ENCODE results near the gene AQP7.
"Not testable (repeated sequence)": the region's sequence is repeated elsewhere in the genome, so short reads cannot be mapped to it uniquely, and the experiment has no call there.

Gene AQP7

GRCh38 chr9:33402371-33402770 lies at the start of gene AQP7:
AQP7 (minus strand) TSS chr9:33402568; CDS start chr9:33401262, 1,306 bp downstream.
- not testable (repeated sequence) for ATAC-seq

- no peak for ATAC-seq
These were observed 48.3 kb upstream of the AQP7 start for GRCh38 chr9:33450621-33451146.

GRCh38 chr9:33449715-33450114 lies 47.3 kb upstream of the AQP7 start:
- ATAC-seq: no peak

GRCh38 chr9:33447799-33448553 lies 45.6 kb upstream of the AQP7 start:
- ATAC-seq: no peak

GRCh38 chr9:33446946-33447798 lies 44.8 kb upstream of the AQP7 start, which contains the start of gene AQP3:
AQP3 (minus strand) TSS chr9:33447593; CDS start chr9:33447530, 63 bp downstream.
- ATAC-seq: peak; percentile 70 to 74

- peak; percentile 82 to 83 for ATAC-seq
These were observed 44.0 kb upstream of the AQP7 start for GRCh38 chr9:33446240-33446945.

GRCh38 chr9:33445389-33446239 lies 43.2 kb upstream of the AQP7 start:
- ATAC-seq: no peak

- no peak for ATAC-seq
These were observed 41.2 kb upstream of the AQP7 start for GRCh38 chr9:33443464-33444154.

- ATAC-seq: no peak
These were observed 40.7 kb upstream of the AQP7 start for GRCh38 chr9:33443047-33443446.

GRCh38 chr9:33442125-33442524 lies 39.8 kb upstream of the AQP7 start:
- ATAC-seq: no peak

GRCh38 chr9:33440609-33441008 lies 38.2 kb upstream of the AQP7 start:
- ATAC-seq: no peak

GRCh38 chr9:33440204-33440603 lies 37.8 kb upstream of the AQP7 start:
- no peak for ATAC-seq

GRCh38 chr9:33439731-33440130 lies 37.4 kb upstream of the AQP7 start:
- no peak for ATAC-seq

- ATAC-seq: no peak
These were observed 36.7 kb upstream of the AQP7 start for GRCh38 chr9:33438926-33439680.

GRCh38 chr9:33437898-33438297 lies 35.5 kb upstream of the AQP7 start:
- ATAC-seq: no peak

GRCh38 chr9:33437205-33437604 lies 34.8 kb upstream of the AQP7 start:
- no peak for ATAC-seq

GRCh38 chr9:33436445-33436844 lies 34.1 kb upstream of the AQP7 start:
- no peak for ATAC-seq

GRCh38 chr9:33435821-33436277 lies 33.5 kb upstream of the AQP7 start:
- no peak for ATAC-seq

GRCh38 chr9:33434317-33435105 lies 32.1 kb upstream of the AQP7 start:
- ATAC-seq: no peak

GRCh38 chr9:33433871-33434270 lies 31.5 kb upstream of the AQP7 start:
- ATAC-seq: no peak
